SKM-1 treated with dmso at 0.1 percent for 144 hours (cell line): Measurements from ENCODE around the gene ZNF8.
"Not testable (repeated sequence)": the region's sequence is repeated elsewhere in the genome, so short reads cannot be mapped to it uniquely, and the experiment has no call there.

ENCODE experiments used
- DNase-seq: peaks from one replicate; lab custom pipeline; 2025; ENCODE audit not compliant: unreplicated experiment; lab: John Stamatoyannopoulos, UW

Gene ZNF8

DNA sequence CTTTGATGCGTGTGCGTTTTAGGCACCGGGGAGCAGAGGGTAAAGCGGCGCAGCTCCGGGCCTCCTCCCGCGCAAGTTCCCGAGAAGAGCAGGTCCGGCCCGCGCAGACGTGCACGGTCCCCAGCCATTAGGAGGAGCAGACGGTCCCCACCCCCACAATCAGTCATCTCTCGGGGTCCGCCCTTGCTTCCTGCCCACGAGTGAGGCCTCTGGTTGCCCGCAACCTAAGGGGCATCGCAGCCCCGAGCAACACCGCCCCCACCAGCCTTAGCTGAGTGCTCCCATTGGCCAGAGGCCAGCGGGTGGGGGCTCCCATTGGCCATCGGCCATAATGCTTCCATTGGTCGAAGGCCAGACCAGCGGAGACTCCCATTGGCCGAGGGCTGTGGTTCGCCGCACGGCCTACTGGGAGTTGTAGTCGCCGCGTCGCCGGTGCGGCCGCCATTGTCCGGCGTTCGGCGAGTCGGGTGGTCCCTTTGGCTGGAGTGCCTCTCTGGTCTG is at the start of gene ZNF8:
ZNF8 (plus strand) TSS at position 415 of the 501 bp plus-strand sequence. CDS start 127 bp downstream, outside the sequence.
- peak; percentile 80 for DNase-seq

DNA sequence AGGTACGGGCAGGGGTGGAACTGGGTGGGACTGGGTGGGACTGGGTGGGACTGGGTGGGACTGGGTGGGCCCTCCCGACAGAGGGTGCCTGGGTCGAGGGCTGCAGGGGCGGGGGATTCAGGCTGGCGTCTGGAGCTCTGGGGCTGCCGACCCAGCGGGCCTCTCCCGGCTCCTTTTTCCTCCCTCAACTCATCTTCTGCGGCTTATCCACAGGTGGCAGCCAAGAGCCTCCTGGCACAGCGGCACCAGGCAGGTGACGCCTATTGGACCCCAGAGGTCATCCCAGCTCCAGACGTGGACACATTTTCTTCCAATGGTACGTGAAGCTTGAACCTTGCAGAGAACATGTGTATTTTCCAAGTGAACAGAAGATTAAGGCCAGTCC is 49.5 kb upstream of the ZNF8 start:
- DNase-seq = no peak

DNA sequence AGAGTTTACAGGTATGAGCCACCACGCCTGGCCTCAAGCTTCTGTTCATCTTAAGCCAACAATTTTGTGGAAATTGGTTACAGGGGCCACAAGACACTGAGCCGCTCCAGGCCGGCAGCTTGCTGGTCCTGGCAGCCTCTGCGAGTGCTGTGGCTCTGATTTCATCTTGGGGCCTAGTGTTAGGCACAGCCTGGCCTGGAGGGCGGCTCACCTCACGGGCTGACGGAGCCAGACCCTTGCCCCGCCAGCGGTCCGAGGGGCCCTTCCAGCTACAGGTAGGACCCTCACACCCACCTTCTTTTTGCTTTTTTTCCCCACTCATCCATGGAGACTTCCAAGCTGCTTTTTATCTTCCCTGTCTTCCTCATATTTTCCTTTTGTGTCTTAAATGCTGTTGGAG is 41.4 kb upstream of the ZNF8 start:
- DNase-seq = no peak

DNA sequence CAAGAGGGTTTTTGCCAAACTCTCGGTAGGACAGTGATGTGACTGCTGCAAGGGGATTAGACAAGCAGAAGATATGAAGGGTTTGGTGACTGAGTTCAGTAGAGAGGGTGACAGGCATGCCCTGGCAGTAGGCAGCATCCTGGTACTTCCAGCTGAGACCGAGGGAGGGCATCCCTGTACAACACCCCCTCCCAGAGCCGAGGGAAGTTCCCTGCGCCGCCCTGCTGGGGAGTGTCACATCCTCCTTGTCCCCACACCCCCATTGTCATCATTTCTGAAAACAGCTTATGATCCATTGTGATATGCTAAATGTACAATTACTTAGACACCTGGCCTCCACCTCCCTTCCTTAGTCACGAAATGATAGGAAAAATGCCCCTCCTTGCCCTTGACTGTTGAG is 35.4 kb upstream of the ZNF8 start:
- DNase-seq = no peak

DNA sequence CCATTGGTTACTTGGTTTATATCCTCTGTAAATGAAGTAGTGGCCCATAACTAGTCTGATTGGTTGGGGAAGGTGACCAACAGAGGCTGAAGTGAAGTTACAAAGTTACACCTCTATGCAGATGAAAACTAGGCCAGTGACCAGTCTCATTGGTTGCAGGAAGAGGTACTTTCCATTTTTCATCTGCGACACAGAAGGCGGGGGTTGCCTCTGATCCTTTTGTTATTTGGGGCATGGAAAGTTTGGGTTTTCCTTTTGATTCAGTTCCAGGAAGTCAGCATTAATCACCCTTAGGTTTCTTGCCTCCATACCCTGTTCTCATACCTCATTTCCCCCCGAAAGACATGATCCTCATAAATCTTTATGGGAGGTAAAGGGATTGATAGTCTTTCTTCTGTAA is 29.9 kb upstream of the ZNF8 start:
- DNase-seq = no peak

DNA sequence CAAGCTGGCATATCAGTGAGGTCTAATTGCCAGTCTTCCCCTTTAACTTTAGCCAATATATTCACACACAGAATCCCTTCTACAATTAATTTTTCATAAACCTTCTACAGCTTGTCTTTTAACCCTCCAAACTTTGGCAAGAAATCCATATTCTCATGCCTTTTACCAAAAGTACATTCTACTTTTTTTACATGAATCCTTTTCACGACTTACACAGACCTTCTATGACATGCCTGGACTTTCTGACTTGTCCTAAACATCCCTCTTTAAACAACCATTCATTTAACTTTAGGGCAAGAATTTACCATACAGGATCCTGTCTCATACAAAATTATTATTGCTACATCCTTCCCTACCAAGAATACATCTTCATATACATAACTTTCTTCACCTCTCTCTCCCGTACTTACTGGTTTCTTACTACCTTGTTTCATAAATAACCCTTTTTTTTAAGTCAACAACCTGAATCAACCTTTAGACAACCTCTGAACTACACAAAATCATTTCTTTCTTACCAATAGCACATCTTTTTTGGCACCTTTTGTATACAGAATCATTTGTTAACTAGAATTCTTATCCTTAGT is 26.6 kb upstream of the ZNF8 start:
- DNase-seq = no peak

DNA sequence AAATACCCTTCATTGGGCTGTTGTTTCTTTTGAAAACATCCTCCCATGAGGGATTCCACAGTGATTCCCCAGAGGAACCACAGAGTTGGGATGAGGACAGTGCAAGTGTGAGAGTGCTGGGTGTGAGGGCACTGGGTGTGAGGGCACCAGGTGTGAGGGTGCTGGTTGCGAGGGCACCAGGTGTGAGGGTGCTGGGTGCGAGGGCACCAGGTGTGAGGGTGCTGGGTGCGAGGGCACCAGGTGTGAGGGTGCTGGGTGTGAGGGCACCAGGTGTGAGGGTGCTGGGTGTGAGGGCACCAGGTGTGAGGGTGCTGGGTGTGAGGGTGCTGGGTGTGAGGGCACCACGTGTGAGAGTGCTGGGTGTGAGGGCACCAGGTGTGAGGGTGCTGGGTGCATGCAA is 20.5 kb upstream of the ZNF8 start:
- not testable (repeated sequence) for DNase-seq

DNA sequence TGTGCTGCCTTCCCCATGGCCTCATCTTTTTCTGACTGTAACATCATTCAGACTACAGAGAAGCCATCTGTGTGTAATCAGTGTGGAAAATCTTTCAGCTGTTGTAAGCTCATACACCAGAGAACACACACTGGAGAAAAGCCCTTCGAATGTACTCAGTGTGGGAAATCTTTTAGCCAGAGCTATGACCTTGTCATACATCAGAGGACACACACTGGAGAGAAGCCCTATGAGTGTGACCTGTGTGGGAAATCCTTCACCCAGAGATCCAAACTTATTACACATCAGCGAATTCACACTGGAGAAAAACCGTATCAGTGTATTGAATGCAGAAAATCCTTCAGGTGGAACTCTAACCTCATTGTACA is 17.2 kb upstream of the ZNF8 start:
- no peak for DNase-seq

DNA sequence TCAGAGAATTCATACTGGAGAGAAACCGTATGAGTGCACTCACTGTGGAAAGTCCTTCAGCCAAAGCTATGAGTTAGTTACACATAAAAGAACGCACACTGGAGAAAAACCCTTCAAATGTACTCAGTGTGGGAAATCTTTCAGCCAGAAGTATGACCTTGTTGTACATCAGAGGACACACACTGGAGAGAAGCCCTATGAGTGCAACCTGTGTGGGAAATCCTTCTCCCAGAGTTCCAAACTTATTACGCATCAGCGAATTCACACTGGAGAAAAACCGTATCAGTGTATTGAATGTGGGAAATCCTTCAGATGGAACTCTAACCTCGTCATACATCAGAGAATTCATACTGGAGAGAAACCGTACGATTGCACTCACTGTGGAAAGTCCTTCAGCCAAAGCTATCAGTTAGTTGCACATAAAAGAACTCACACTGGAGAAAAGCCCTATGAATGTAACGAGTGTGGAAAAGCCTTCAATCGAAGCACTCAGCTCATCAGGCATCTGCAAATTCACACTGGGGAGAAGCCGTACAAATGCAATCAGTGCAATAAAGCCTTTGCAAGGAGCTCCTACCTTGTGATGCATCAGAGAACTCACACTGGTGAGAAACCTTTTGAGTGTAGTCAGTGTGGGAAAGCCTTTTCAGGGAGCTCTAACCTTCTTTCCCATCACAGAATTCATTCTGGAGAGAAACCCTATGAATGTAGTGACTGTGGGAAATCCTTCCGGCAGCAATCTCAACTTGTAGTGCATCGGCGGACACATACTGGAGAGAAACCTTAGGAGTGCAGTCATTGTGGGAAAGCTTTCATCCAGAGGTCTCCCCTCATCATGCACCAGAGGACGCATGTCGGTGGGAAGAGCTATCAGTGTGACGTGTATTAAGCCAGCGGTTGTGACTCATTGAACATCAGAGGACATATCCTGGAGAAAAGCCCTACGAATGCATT is 16.5 kb upstream of the ZNF8 start:
- no peak for DNase-seq

DNA sequence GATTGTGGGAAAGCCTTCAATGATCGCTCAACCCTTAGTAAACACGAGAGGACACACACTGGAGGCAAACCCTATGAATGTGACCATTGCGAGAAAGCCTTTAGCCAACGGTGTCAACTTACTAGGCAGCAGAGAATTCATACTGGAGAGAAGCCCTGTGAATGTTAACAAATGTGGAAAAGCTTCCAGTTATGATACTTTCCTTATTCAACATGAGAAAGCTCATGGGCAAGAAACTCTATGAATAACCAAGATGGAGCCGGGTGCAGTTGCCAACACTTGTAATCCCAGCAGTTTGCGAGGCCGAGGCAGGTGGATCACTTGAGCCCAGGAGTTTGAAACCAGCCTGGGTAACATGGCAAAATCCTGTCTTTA is 15.8 kb upstream of the ZNF8 start:
- DNase-seq = no peak

DNA sequence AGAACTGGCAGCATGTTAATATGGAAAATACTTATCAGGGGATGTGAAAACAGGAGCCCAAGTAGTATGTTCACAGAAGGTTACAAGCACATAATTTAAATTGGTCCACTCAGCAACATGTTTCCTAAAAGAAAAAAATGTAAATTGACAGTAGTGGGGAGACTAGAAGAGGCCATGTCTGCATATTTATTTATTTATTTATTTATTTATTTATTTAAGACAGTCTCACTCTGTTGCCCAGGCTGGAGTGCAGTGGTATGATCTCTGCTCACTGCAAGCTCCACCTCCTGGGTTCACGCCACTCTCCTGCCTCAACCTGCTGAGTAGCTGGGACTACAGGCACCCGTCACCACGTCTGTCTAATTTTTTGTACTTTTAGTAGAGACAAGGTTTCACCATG is 13.7 kb upstream of the ZNF8 start:
- no peak for DNase-seq

DNA sequence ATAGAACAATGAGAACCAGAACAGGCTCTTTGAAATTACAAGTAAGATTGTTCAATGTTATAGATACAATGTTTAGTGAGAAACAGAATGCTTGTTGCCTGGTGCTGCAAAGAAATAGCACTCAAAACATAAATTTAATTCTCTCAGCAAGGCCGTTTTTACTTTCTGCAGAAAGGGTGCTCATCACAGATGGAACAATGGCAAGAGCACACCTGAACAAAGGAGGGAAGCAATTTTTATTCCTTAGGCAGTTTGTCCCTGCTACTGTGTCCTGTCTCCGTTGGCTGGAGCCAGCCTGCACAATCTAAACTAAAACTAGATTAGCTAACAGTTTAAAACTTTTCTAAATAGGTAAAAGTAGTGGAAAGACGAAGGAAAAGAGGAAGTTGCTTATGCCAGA is 10.4 kb upstream of the ZNF8 start:
- DNase-seq = no peak

DNA sequence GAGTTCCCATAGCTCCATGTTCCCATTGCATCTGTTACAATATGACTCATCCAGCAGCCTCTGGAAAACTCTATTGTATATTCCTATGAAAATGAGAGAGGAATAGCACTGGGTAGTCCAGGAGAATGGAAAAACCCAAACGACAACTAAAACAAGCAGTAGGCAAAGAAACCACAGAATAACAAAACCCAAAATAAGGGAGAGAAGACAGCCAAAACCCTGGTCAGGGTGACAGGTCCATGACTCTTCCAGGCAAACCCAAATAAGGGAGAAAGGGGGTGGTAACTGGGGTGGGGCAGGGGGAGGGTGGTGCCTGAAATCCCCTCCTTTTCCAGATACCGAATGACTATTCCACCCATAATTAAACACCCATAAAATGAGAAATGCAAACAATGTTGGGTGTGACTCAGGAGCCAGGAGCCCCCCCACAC is 4.0 kb upstream of the ZNF8 start:
- DNase-seq = no peak

DNA sequence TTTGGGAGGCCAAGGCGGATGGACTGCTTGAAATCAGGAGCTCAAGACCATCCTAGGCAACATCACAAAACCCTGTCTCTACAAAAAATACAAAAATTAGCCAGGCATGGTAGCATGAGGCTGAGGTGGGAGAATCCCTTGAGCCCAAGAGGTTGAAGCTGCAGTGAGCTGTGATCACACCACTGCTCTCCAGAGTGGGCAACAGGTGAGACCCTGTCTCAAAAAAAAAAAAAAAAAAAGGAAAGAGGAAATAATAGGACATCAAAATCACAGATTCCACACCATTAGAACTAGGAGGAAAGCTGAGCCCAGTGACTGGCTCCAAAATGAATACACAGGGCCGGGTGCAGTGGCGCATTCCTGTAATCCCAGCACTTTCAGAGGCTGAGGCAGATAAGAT is 3.2 kb upstream of the ZNF8 start:
- DNase-seq = no peak

DNA sequence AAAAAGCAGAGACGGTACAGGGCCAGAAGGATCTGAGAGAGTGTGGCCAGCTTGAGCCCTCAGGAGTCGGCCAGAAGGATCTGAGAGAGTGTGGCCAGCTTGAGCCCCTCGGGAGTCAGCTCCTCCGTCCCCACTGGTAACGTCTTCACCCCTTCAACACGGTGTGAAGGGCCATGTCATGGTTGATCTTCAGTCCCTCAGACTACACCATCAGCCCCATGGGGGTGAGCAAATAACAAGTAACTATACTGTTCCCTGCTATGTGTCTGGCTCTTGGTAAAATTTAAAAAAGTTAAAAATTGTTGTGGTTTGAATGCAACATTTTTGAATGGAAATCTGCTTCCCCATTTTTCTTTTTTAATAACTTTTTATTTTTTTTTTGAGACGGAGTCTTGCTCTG is 1.6 kb upstream of the ZNF8 start:
- no peak for DNase-seq

DNA sequence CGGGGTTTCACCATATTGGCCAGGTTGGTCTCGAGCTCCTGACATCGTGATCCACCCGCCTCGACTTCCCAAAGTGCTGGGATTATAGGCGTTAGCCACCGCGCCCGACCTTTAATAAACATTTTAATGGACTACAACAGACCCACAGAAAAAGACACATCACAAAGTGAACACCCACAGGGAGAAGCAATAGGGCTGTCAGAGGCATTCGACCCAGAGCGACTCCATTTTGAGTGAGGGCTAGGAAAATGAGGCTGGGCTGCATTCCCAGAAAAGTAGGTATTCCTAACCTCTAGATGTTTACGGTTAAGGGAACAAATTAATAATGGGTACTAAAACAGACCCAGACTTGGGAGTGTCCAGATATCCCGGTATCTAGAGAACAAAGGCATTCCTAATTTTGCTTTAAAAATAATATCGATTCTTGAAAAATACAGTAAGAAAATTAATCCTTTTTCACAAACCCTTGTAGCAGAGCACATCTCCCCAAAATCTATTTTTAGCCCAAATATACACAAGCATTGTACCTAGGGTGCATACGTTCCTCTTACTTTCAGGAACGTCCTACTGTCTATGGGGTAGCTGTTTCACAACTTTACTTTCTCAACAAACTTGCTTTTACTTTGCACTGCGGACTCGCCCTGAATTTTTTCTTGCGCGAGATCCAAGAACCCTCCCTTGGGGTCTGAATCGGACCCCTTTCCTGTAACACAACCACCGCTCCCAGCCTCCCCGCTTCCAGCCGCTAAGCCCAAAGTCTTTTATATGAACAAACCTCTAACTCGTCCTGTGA is 811 bp upstream of the ZNF8 start:
- no peak for DNase-seq

DNA sequence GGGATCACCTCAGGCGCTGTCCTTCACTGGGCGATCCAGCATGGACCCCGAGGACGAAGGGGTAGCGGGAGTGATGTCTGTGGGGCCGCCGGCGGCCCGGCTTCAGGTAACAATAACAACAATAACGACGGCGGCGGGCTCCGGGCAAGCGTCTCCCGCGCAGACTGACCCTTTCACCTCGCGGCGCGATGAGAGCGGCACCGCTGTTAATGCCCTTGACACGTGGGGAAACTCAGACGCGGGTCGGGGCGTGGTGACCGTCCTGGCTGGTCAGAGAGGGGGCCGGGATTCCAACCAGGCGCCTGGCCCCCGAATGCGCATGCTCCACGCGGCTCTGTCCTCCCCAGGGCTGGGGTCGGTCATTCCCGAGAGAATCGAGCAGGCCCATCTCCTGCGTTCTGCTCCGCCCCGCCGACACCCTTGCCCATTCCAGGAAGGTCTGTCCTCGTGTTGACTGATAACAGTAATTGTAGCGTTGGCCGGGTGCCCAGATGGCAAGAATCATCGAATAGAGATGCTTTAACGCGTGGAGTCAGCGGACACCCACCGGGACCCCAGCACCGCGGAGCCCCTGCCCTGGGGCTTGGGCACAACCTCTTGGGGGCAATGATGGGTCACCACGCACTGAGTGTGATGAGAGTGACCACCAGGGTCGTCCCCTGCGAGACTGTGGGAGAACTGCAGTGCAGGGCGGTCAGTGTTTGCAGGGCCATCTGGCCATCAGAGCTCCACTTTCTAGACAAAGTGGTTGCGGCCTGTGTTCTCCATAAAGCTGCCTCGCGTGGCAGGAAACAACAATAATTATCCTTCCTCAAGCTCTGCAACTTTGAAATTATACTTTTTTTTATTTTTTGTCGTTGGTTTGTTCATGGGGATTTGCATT is 528 bp downstream of the ZNF8 start:
- no peak for DNase-seq

DNA sequence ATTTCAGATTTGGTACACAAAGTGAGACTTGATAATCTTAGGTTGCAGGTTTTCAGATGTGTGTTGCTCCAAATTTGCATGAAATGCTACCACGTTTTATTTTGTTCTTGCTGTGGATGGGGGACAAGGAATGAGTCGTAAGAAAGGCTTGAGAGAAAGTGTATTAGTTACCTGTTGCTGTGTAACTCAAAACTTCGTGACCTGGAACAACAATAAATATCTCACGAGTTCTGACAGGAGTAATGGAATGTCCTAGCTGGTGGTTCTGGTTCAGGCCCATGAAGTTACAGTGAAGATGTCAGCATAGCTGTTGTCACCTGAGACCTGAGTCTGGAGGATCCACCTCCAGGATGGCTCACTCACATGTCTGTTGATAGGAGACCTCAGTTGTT is 1.2 kb downstream of the ZNF8 start:
- no peak for DNase-seq

DNA sequence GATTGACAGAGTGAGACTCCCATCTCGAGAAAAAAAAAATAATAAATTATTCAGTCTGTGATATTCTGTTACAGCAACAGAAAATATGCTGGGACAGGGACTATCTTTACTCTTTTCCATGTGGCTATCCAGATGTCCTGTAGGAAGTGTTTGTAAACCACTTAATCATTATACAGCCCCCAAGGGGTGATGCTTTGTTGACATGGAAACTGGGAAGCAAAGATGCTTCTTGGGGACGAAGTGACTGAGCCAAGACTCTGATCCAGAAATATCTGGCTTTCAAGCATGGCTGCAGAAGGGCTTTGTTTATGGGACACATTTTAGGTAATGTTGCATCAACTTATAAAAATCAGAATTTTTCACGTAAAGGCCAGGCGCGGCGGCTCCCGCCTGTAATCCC is 5.4 kb downstream of the ZNF8 start:
- DNase-seq = no peak

DNA sequence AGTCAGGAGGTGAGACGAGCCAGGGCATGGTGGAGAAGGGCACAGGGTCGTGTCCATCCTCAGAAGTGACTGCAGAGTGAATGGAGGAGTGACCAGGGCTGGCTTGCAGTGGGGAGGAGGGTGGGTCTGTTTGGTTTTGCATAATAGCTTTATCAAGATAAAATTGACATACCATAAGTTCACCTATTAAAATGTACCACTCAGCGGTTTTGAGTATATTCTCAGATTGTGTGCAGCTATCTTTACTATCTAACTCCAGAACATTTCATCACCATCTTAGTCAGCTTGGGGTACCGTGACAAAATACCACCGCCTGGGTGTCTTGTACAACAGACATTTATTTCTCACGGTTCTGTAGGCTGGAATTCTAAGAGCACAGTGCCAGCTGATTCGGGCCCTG is 13.2 kb downstream of the ZNF8 start:
- no peak for DNase-seq
